Transverse colon (tissue), 4 donors: ENCODE measurements around the gene RDX.

ENCODE experiments used
- POLR2A ChIP-seq: fragments of 450-650 bp; IDR thresholded peaks from one replicate; pipeline ENCODE4 v1.6.1; 2016; ENCODE audit warnings: antibody characterized with exemption, mild to moderate bottlenecking, moderate library complexity
- POLR2AphosphoS5 ChIP-seq, 3 donors: sonication (generic); formaldehyde crosslinking; IDR thresholded peaks; one replicate each; pipeline ENCODE4 v1.6.1; 2016; ENCODE audit warnings: antibody characterized with exemption in 3 of 3
- TF ChIP-seq, protein P1 (sequence below), 5 experiments: fragments of 200-600 bp in 3 of 5; fragments of 450-650 bp in 2 of 5; sonication (generic) in 3 of 5; IDR thresholded peaks; 1 replicate in 2 of 5; 2 replicates in 3 of 5; pipeline ENCODE4 v1.5.1; 2016 to 2017; ENCODE audit warnings: antibody characterized with exemption in 5 of 5, inconsistent platforms in 3 of 5, mild to moderate bottlenecking in 2 of 5, moderate library complexity in 1 of 5

- TF ChIP-seq POLR2A (no peak), POLR2AphosphoS5 (IDR thresholded peaks at IDR 0.05) (no peak)
- TF ChIP-seq, protein P1, sequence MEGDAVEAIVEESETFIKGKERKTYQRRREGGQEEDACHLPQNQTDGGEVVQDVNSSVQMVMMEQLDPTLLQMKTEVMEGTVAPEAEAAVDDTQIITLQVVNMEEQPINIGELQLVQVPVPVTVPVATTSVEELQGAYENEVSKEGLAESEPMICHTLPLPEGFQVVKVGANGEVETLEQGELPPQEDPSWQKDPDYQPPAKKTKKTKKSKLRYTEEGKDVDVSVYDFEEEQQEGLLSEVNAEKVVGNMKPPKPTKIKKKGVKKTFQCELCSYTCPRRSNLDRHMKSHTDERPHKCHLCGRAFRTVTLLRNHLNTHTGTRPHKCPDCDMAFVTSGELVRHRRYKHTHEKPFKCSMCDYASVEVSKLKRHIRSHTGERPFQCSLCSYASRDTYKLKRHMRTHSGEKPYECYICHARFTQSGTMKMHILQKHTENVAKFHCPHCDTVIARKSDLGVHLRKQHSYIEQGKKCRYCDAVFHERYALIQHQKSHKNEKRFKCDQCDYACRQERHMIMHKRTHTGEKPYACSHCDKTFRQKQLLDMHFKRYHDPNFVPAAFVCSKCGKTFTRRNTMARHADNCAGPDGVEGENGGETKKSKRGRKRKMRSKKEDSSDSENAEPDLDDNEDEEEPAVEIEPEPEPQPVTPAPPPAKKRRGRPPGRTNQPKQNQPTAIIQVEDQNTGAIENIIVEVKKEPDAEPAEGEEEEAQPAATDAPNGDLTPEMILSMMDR (IDR thresholded peaks at IDR 0.05) = no peak
Measured at GRCh38 chr11:110185121-110185591, 111.3 kb downstream of the RDX start.
